ENCODE data around the gene CSMD2.

- TF ChIP-seq CTCF (IDR thresholded peaks at IDR 0.05) (no peak), EZH2phosphoT487 (IDR thresholded peaks at IDR 0.05) (no peak), EZH2 (IDR thresholded peaks at IDR 0.05) (no peak)
Observed at GRCh38 chr1:33532250-33532649, 632.8 kb downstream of the CSMD2 start.

All from neural progenitor cell (in vitro differentiated cells).